Chondrocyte (in vitro differentiated cells): ENCODE measurements around the gene GPR84. TPM values are rescaled to one million over a fixed set of nuclear protein-coding genes. Genes with fewer than 3 reads are reported as not detected.
A peak's percentile ranks its signal among the peaks of the same experiment; 100 is the strongest.
"Not testable (repeated sequence)": the region's sequence is repeated elsewhere in the genome, so short reads cannot be mapped to it uniquely, and the experiment has no call there.

ENCODE experiments used
- DNase-seq: peaks from one replicate; pipeline ENCODE4 v3.0.0; 2021; ENCODE audit warnings: mixed read lengths, low spot score
- H3K27ac Mint-ChIP-seq: one replicate; pipeline ENCODE4 v1.8.0; 2021; ENCODE audit warnings: mild to moderate bottlenecking, moderate library complexity, mixed read lengths; ENCODE audit not compliant: unreplicated experiment
- H3K27me3 Mint-ChIP-seq: 2 replicates; pipeline ENCODE4 v1.8.0; 2021; ENCODE audit warnings: low read depth, mixed read lengths
- H3K36me3 Mint-ChIP-seq: 2 replicates; pipeline ENCODE4 v1.8.0; 2021; ENCODE audit warnings: low read depth, mixed read lengths
- H3K4me1 Mint-ChIP-seq: 2 replicates; pipeline ENCODE4 v1.8.0; 2021; ENCODE audit warnings: low read depth, mild to moderate bottlenecking, mixed read lengths
- H3K4me3 Mint-ChIP-seq: one replicate; pipeline ENCODE4 v1.8.0; 2021; ENCODE audit warnings: mild to moderate bottlenecking, moderate library complexity, mixed read lengths; ENCODE audit not compliant: unreplicated experiment
- H3K9me3 Mint-ChIP-seq: 2 replicates; pipeline ENCODE4 v1.8.0; 2021; ENCODE audit warnings: low read depth, mixed read lengths
- CTCF ChIP-seq: fragments of 200-600 bp; sonication (generic); IDR thresholded peaks from 2 replicates; pipeline ENCODE4 v1.5.0; 2021; ENCODE audit warnings: antibody characterized with exemption, mild to moderate bottlenecking, moderate library complexity
- total RNA-seq: library from RNA; stranded (reverse); gene quantifications from 3 replicates; pipeline ENCODE4 v1.2.1, GENCODE V29; 2021

GPR84 gene
- total RNA-seq, 1 donor from 2014 or later = not detected

GRCh38 chr12:54356228-54356627 is 8.1 kb downstream of the GPR84 start:
- H3K4me1 Mint-ChIP-seq = peaks cover 27% of the 10 kb centered on the region
- H3K27me3 Mint-ChIP-seq = no peaks in the 10 kb centered on the region
- no peaks in the 10 kb centered on the region for H3K36me3 Mint-ChIP-seq
- no peak for TF ChIP-seq CTCF
- no peak for DNase-seq
- peak overlapping the region; percentile 30 for H3K27ac Mint-ChIP-seq
- no peaks in the 10 kb centered on the region for H3K9me3 Mint-ChIP-seq
- H3K4me3 Mint-ChIP-seq = no peak overlapping the region

- H3K27ac Mint-ChIP-seq = peak overlapping the region; percentile 50
- H3K4me3 Mint-ChIP-seq = no peak overlapping the region
- H3K27me3 Mint-ChIP-seq = no peaks in the 10 kb centered on the region
- TF ChIP-seq CTCF = no peak
- H3K4me1 Mint-ChIP-seq = peaks cover 31% of the 10 kb centered on the region
- H3K36me3 Mint-ChIP-seq = peaks cover 5% of the 10 kb centered on the region
- H3K9me3 Mint-ChIP-seq = no peaks in the 10 kb centered on the region
- DNase-seq = no peak
Measured at GRCh38 chr12:54355104-54355815, 9.0 kb downstream of the GPR84 start.

- H3K27me3 Mint-ChIP-seq, H3K4me3 Mint-ChIP-seq, DNase-seq, H3K27ac Mint-ChIP-seq, H3K9me3 Mint-ChIP-seq: not testable (repeated sequence)
- Mint-ChIP-seq H3K4me1 (peaks cover 31% of the 10 kb centered on the region), H3K36me3 (peaks cover 11% of the 10 kb centered on the region)
Measured at GRCh38 chr12:54354271-54354670, 10.0 kb downstream of the GPR84 start.

GRCh38 chr12:54352891-54353874 is 11.1 kb downstream of the GPR84 start:
- no peaks in the 10 kb centered on the region for H3K9me3 Mint-ChIP-seq
- peaks cover 31% of the 10 kb centered on the region for H3K4me1 Mint-ChIP-seq
- no peak for TF ChIP-seq CTCF
- peaks cover 14% of the 10 kb centered on the region for H3K36me3 Mint-ChIP-seq
- no peak overlapping the region for H3K4me3 Mint-ChIP-seq
- H3K27me3 Mint-ChIP-seq = no peaks in the 10 kb centered on the region
- peak overlapping the region; percentile 17 for H3K27ac Mint-ChIP-seq
- no peak for DNase-seq

GRCh38 chr12:54352022-54352531 is 12.2 kb downstream of the GPR84 start:
- H3K27ac Mint-ChIP-seq = peak overlapping the region; percentile 33
- DNase-seq = no peak
- no peak for TF ChIP-seq CTCF
- H3K9me3 Mint-ChIP-seq = no peaks in the 10 kb centered on the region
- no peak overlapping the region for H3K4me3 Mint-ChIP-seq
- H3K36me3 Mint-ChIP-seq = peaks cover 23% of the 10 kb centered on the region
- no peaks in the 10 kb centered on the region for H3K27me3 Mint-ChIP-seq
- H3K4me1 Mint-ChIP-seq = peaks cover 28% of the 10 kb centered on the region
